A172 (cell line): ENCODE results near the gene USP10. TPM values are rescaled to one million over a fixed set of nuclear protein-coding genes. Genes with fewer than 3 reads are reported as not detected.
A peak's percentile ranks its signal among the peaks of the same experiment; 100 is the strongest.
"Not testable (repeated sequence)": the region's sequence is repeated elsewhere in the genome, so short reads cannot be mapped to it uniquely, and the experiment has no call there.

Experiments used
- DNase-seq: peaks from one replicate; pipeline ENCODE4 v3.0.0-alpha.2; 2015; ENCODE audit warnings: low spot score
- total RNA-seq: library from RNA; depleted of rRNA; stranded (reverse); fragments of >200 nt; shearing (Covaris generic); gene quantifications from 2 replicates; pipeline ENCODE4 v1.2.3, GENCODE V29; 2014

USP10 gene
- total RNA-seq, 1 experiment from 2014 or later = 106 TPM

DNA sequence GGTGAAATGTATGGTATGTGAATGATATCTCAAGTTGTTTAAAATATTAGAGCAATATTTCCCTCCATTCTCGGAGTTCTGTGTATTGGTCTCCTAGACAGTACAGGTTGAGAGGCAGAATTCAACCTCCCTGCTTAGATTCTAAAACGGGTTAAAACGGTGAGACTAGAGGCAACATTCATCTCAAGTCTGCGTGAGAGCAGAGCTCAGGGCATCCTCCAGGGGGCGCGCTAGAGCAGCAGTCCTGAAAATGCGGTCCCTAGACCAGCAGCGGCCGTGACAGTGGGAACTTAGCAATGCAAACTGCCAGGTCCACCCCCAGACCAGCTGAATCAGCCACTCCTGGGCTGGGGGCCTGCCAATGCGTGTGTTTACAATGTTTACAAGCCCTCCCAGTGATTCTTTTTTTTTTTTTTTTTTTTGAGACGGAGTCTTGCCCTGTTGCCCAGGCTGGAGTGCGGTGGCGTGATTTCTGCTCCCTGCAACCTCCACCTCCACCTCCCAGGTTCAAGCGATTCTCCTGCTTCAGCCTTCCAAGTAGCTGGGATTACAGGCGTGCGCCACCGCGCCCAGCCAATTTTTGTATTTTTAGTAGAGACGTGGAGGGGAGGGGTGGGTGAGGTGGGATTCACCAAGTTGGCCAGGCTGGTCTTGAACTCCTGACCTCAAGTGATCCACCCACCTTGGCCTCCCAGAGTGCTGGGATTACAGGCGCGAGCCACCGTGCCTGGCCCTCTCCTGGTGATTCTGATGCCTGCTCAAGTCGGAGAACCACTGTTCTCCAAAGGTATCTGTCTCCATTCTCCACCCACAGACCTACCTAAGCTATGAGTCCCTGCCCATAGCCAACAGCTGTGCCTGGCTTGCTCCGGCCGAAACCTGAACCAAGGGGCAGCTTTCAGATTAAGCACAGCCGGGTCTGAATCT lies 27.3 kb upstream of the USP10 start:
- peak; percentile 78 for DNase-seq

DNA sequence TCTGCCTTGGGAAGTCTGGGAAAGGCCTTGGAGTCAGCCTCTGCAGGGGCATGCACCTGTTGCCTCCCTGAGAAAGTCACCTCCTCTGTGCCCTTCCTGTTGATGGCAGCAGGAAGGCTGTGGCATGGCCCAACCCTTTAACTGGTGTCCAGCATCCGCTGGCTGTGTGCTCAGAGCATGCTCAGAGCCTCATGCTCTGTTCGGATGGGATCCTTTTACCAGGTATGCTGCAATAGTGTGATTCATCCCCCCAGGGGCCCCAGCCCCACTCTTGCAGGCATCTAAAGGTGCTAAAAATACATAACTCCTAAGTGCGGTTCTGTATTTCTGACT lies 26.6 kb upstream of the USP10 start:
- no peak for DNase-seq

- no peak for DNase-seq
These were observed 26.2 kb upstream of the USP10 start for GRCh38 chr16:84673561-84673960.

- DNase-seq = no peak
These were observed 24.4 kb upstream of the USP10 start for GRCh38 chr16:84675423-84675822.

GRCh38 chr16:84675884-84676283 lies 23.9 kb upstream of the USP10 start:
- no peak for DNase-seq

- DNase-seq = no peak
These were observed 22.6 kb upstream of the USP10 start for GRCh38 chr16:84677017-84677803.

GRCh38 chr16:84677849-84678248 lies 22.0 kb upstream of the USP10 start:
- no peak for DNase-seq

DNA sequence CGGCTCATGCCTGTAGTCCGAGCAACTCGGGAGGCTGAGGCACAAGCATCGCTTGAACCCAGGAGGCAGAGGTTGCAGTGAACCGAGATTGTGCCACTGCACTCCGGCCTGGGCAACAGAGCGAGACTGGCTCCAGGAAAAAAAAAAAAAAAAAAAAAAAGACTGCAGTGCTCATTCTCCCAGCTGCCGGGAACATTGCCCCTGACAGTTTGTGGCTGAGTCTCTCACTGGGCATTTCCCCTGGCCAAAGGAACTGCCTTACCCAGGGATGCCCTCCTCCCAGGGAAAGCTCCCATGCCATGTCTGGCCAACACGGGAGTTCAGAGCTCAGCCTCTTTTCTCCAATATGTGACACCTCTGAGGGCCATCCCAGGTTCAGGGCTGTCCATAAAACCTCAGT lies 21.3 kb upstream of the USP10 start:
- no peak for DNase-seq

DNA sequence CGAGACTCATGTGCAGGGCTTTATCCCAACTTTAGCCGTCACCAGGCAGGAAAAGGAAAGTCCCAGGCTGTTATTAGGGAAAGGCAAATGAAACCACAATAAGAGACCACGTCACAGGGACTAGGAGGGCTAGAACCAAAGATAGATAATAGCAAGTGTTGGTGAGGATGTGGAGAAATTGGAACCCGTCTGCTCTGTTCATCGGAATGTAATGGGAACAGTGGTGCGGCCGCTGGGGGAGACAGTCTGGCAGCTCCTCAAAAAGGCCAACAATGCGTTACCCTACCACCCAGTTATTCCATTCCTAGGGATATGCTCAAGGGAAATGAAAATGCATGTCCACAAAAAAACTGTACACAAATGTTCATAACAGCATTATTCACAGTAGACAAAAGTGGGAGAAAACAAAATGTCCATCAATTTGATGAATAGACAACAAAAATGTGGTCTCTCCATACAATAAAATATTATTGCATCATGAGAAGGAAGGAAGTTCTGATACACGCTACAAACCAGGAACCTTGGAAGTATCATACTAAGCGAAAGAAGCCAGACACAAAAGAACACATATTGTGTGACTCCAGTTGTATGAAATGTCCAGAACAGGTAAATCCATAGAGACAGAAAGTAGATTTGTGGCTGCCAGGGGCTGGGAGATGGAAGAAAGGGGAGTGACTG lies 19.5 kb upstream of the USP10 start:
- no peak for DNase-seq

DNA sequence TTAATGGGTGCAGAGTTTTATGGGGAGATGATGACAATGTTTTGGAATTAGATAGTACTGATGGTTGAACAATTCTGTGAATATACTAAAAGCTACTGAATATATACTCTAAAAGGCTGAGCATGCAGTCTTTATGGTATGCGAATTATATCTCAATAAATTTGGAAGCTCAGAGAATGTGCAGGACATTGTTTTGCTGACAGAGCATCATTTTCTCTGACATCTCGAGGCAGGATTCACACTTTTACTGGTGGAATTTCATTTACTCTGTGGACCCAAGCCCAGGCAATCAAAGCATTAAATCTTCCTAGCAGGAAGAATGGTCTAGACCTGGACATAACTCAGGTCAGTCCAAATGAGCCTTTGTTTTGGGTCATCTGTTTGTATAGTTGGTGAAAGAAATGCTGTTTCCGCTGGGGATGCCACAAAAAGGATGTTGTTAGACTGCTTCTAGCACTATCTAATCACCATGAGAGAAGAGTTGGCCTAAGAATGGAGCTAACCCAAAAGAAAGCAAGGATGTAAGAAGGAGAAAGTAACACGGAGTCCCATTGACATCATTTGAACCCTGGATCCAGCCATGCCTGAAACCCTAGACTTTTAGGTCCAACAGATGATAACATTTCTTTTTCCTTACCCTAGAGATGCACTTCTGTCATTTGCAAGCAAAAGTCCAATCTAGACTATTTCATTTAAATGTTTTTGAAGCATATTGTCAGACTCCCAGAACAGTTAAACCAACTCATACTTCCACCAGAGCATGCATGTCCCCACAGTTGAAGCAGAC lies 18.8 kb upstream of the USP10 start:
- no peak for DNase-seq

- DNase-seq = no peak
These were observed 15.9 kb upstream of the USP10 start for GRCh38 chr16:84683691-84684591.

DNA sequence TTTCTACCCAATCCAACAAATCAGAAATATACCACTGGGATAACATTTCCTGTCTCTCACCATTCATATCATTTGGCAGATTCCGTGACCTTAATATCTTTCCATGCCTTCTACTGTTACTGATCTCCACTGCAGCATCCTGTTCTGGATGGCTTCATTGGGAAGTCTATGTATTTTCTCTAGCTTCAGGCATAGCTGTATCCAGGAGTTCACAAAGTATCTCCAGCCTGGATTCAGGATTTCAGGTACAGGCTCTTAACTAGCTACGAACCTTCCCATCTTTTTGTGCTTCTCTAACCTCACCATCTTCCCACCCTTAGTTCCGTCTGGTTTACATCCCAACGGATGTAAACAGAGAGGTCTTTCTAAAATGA lies 15.2 kb upstream of the USP10 start:
- no peak for DNase-seq

DNA sequence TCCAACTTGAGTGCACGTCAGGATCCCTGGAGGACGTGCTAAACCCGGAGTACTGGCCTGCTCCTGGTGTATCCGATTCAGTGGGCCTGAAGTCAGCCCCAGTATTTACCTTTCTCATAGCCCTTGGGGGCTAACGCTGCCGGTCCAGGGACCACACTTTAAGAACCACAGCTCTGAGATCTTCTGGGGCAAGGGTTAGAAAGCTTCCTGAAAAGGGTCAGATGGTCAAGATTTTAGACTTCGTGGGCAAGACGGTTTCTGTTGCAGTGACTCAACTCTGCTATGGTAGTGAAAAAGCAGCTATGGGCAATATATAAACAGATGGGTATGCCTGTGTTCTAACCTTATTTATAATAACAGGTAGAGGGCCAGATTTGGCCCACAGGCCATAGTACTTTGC lies 14.6 kb upstream of the USP10 start:
- no peak for DNase-seq

DNA sequence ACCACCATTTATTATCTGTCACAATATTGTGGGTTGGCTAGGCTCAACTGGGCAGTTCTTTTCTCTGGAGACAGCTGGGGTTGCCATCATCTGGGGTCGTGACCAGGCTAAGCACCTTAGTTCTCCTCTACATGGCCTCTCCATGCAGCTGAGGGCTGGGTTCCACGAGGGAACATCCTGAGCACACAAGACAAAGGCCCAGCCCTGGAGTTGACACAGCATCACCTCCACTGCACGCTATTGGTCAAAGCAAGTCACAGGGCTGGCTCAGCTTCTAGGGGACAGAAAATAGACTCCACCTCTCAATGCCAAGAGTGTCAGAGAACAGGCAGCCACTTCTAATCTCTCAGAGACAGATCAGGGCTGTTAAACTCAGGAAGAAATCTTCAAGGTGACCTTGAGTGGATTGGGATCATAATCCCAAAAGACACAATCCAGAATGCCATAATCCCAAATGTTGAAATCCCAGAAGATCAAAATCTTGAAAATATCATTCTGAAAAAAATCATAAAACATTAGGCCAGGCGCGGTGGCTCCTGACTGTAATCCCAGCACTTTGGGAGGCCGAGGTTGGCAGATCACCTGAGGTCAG lies 13.0 kb upstream of the USP10 start:
- DNase-seq = no peak

DNA sequence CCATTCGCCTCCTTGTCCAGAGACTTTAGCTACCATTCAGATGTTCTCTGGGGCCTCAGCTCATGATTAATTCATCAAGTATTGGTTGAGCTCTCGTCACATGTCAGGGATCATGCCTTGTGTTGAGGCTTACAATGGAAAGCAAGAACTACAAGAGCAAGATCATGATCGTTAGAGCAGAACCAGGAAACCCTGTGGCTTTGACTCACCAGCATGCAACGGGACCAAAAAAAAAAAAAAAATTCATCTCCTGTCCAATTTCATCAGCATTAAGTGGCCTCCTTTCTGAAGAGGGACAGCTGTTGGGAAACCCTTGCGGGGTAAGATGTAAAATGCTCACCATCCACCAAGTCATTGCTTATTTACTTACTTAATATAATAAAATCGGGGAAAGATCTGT lies 12.1 kb upstream of the USP10 start:
- peak; percentile 62 for DNase-seq

DNA sequence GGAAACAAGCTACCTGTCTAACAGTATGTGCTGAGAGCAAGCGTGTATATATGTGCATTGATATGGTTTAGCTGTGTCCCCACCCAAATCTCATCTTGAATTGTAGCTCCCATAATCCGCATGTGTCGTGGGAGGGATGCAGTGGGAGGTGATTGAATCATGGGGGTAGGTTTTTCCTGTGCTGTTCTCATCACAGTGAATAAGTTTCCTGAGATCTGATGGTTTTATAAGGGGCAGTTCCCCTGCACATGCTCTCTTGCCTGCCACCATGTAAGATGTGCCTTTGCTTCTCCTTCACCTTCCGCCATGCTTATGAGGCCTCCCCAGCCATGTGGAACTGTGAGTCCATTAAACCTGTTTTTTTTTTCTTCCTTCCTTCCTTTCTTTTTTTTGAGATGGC lies 11.6 kb upstream of the USP10 start:
- not testable (repeated sequence) for DNase-seq

DNA sequence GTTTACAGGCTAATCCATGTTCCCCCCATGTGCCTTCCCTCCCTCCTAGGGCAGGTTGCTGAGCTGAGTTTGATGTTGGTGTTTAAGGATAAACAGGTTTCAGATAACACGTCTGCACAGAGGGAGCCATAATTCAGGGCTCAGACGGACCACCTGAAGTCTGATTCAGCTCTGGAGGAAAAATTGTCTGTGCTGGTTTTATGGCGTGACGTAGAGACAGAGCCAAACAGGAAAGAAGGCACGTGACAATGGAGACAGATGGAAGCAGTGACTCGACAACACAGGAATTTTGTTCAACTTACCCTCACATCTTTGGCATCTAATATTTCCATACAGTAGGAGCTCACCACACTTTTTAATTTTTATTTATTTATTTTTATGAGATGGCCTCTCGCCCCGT lies 10.7 kb upstream of the USP10 start:
- DNase-seq = peak; percentile 88

GRCh38 chr16:84690088-84690819 lies 9.5 kb upstream of the USP10 start:
- DNase-seq = no peak

GRCh38 chr16:84692451-84693214 lies 7.2 kb upstream of the USP10 start:
- no peak for DNase-seq
